Endometrium (tissue), 2 donors: ENCODE measurements around the gene CHD8.
A peak's percentile ranks its signal among the peaks of the same experiment; 100 is the strongest.
"Not testable (repeated sequence)": the region's sequence is repeated elsewhere in the genome, so short reads cannot be mapped to it uniquely, and the experiment has no call there.

Experiments used
- FAIRE-seq: peaks from 2 replicates; lab custom pipeline; 2012; peaks lifted over from hg19 to GRCh38; lab: Jason Lieb, UNC
- donor health status: control.
- donor health status: control.

Gene CHD8, protein sequence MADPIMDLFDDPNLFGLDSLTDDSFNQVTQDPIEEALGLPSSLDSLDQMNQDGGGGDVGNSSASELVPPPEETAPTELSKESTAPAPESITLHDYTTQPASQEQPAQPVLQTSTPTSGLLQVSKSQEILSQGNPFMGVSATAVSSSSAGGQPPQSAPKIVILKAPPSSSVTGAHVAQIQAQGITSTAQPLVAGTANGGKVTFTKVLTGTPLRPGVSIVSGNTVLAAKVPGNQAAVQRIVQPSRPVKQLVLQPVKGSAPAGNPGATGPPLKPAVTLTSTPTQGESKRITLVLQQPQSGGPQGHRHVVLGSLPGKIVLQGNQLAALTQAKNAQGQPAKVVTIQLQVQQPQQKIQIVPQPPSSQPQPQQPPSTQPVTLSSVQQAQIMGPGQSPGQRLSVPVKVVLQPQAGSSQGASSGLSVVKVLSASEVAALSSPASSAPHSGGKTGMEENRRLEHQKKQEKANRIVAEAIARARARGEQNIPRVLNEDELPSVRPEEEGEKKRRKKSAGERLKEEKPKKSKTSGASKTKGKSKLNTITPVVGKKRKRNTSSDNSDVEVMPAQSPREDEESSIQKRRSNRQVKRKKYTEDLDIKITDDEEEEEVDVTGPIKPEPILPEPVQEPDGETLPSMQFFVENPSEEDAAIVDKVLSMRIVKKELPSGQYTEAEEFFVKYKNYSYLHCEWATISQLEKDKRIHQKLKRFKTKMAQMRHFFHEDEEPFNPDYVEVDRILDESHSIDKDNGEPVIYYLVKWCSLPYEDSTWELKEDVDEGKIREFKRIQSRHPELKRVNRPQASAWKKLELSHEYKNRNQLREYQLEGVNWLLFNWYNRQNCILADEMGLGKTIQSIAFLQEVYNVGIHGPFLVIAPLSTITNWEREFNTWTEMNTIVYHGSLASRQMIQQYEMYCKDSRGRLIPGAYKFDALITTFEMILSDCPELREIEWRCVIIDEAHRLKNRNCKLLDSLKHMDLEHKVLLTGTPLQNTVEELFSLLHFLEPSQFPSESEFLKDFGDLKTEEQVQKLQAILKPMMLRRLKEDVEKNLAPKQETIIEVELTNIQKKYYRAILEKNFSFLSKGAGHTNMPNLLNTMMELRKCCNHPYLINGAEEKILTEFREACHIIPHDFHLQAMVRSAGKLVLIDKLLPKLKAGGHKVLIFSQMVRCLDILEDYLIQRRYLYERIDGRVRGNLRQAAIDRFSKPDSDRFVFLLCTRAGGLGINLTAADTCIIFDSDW (N-terminal part only)

DNA sequence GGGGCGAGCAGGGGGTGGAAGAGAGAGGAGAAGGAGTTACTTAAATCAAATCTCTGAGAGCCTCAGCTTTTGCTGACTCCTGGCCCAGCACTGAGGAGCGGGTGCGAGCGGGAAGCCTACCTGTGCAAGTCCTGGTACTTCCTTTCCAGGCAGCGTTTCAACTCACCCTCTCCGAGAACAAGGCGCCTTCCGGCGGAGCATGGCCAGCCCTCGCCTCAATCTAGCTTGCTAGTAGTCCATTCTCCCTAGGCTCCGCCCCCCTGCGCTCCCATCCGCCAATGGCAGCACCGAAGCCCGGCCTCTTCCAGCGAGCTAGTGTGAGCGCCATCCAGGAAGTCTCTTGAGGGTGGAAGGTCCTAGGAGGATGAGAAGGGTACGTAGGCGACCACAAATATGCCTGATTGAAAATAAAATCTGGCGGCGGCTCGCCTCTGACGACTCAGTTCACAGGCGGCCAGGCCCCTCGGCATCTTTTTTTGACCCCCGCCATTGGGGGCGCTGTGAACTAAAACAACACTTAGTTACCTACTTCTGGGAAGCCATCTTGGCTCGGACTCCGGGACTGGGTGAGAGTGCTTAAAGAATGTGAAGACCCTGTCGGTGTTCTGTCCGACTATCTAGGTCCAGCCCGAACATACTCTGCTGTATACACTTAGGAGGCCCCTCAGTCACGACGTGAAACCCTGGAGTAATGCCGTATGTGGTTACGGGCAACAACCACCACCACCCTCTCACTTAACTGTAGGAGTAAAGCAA, at the start of gene CHD8:
Gene CHD8 (minus strand): TSS at position 212 of the 756 bp plus-strand sequence. CDS start 24,480 bp downstream, outside the sequence.
- FAIRE-seq: peak; percentile 98

- FAIRE-seq: no peak
Measured at GRCh38 chr14:21505012-21505553, 49.2 kb upstream of the CHD8 start.

DNA sequence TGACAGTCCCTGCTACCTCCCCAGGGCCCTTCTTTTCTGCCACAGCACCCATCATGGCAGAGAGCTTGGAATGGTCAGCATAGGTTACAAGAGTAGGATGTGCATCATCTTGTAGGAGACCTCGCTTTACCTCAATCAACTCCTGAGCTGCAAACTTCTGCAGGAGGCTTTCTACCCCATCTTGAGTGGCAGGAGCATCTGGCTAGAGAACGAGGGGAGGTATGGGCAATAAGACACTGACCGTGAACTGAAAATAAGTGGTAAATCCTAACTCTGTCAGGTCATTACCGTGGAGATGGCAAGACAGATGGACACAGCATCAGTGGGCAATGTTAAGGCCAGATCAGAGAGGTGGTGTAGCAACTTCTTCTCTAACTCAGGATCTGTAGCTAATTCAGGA, 47.5 kb upstream of the CHD8 start:
- FAIRE-seq: no peak

DNA sequence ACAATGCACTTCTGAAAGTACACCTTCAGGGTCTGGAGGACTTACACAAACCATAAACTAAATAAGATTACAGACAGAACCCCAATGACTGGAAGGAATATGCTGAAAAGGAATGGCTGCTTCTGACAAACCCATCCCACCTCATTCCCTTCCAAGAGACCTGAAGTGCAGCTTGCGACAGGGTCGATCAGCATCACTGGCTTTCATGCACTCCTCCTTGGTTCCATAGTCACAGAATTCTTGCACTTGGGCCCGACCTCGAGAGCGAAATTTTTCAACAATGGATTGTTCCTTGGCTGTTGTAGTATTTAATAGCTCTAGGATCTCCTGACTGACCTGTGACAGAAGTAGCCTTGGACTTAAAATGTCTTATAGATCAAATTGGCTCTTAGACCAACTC, 45.6 kb upstream of the CHD8 start:
- FAIRE-seq: no peak

- no peak for FAIRE-seq
Measured at GRCh38 chr14:21498540-21499526, 42.9 kb upstream of the CHD8 start.

DNA sequence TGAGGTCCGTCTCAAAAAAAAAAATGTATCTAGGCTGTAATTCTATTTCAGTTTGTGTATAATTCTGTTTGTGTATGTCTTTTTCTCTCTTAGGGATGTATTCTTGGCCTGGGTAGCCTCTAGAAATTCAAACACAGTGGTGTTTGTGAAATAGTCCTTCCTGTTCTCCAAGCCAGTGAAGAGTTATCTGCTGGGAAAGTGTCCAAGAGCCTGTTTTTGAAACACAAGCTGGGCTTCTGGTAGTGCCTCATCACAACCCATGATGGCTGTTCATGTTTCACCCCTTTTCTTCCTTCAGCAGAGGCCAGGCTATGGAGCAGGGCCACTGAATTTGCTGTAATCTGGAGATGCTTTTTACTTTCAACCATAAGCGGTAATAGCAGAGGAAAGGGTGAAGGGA, 40.5 kb upstream of the CHD8 start:
- FAIRE-seq: no peak

GRCh38 chr14:21494902-21495762, 39.2 kb upstream of the CHD8 start:
- FAIRE-seq: no peak

DNA sequence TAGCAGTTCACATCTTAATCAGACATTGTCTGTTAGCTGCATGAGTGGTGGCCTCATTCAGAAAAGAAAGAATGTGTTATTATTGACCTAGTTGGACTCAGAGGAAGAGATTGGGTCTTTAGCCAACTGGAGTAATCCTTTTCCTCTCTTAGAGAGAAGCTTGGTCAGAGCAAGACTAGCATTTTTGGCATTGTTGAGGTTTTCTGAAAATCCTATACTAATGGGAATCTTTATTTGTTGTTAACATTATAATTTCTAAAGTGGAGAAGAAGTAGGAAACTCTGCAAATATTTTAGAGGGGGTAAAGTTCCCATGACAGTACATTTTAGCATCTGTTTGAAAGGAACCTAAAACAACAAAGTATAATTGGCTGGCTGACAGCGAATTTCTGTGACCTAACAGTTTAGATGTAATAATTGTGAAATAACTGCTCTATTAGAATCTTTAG, 30.7 kb upstream of the CHD8 start:
- FAIRE-seq: no peak

GRCh38 chr14:21476925-21477681, 21.2 kb upstream of the CHD8 start, which contains the start of the genes RAB2B and TOX4:
Gene RAB2B (minus strand): TSS chr14:21476959. CDS start chr14:21476872, 87 bp downstream.
Gene TOX4 (plus strand): TSS chr14:21477195. CDS start chr14:21477279, 84 bp downstream.
- peak; percentile 81 for FAIRE-seq

- FAIRE-seq: no peak
Measured at GRCh38 chr14:21476523-21476924, 20.6 kb upstream of the CHD8 start.

GRCh38 chr14:21475767-21476522, 20.0 kb upstream of the CHD8 start:
- FAIRE-seq: no peak

GRCh38 chr14:21467616-21468015, 11.7 kb upstream of the CHD8 start:
- no peak for FAIRE-seq

DNA sequence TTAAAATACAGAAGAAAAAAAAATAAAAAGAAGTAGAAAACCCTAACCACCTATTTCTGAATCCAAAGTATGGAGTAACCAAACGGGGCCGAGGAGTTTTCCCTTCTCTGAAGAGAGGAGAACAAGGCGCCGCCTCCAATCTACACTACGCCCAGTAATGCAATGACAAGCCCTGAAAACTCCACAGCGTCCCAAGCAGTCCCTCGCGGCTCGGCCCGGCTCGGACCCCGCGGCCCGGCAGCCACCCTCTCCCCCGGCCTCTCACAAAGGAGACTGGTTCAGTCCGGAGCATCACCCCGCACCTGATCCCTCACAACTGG, 371 bp downstream of the CHD8 start:
- no peak for FAIRE-seq

GRCh38 chr14:21454843-21455544, 929 bp downstream of the CHD8 start:
- FAIRE-seq: no peak

DNA sequence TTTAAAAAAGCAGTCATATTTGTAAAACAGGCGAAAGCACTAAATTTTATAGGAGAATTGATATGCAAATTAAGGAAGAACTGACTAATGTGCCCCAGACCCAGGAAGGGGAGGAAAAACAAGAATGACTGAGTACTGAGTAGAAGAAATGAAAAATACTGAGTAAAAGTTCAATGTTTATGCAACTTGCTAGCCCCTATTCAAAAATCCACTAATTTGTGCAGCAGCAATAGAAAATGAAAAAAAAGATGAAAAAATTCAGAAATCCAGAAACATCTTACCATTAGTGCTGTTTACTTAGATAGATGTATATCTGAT, 6.1 kb downstream of the CHD8 start:
- no peak for FAIRE-seq

- not testable (repeated sequence) for FAIRE-seq
Measured at GRCh38 chr14:21442657-21443056, 13.3 kb downstream of the CHD8 start.

DNA sequence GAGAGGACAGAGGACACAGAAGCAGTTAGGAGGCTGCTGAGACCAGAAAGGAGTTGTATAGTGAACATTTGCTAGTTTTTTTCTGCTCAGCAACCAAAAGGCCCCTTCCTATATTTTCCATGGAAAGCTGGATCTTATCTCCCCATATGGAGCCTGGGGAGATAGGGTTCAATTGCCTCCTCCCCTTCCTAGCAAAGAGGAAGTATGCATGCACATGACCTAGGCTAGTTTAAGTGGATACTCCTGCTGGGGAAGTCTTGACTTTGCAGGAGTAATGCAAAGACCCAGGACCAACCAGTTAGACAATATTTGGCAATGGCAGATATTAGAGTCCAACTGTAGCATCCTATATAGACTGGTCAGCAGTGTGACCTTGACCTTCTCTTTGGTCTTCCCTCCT, 15.1 kb downstream of the CHD8 start:
- no peak for FAIRE-seq
